ENCODE results near the gene CYP27C1.

GRCh38 chr2:127174640-127175039 is 45.5 kb downstream of the CYP27C1 start:
- TF ChIP-seq CTCF (IDR thresholded peaks at IDR 0.05; ENCODE audit: low read depth, low read length, poor library complexity, severe bottlenecking), result no peak
- TF ChIP-seq EZH2phosphoT487 (IDR thresholded peaks at IDR 0.05; ENCODE audit: borderline replicate concordance, low read length), result no peak
